ENCODE measurements around the gene PRG2.

Gene PRG2

GRCh38 chr11:57386178-57386940 is 4.1 kb downstream of the PRG2 start:
- no peak for ATAC-seq (replicated peaks; ENCODE audit: extremely low read depth, poor library complexity, severe bottlenecking)
- H3K4me1 Mint-ChIP-seq: no peaks in the 10 kb centered on the region
- DNase-seq (ENCODE audit: low spot score in 2 of 2): no peak
- H3K27ac Mint-ChIP-seq (ENCODE audit: low read depth): no peak overlapping the region
- peaks cover 16% of the 10 kb centered on the region for H3K27me3 Mint-ChIP-seq
- no peaks in the 10 kb centered on the region for H3K36me3 Mint-ChIP-seq (ENCODE audit: insufficient read depth)
- H3K9me3 Mint-ChIP-seq: no peaks in the 10 kb centered on the region
- H3K4me3 Mint-ChIP-seq: no peak overlapping the region

GRCh38 chr11:57380975-57381374 is 9.5 kb downstream of the PRG2 start, which contains the start of gene PRG3:
PRG3 (minus strand) TSS chr11:57381150; CDS start chr11:57380708, 442 bp downstream.
- DNase-seq (ENCODE audit: low spot score in 2 of 2) (no peak), ATAC-seq (replicated peaks; ENCODE audit: extremely low read depth, poor library complexity, severe bottlenecking) (no peak)
- peaks cover 1% of the 10 kb centered on the region for H3K36me3 Mint-ChIP-seq (ENCODE audit: insufficient read depth)
- H3K27me3 Mint-ChIP-seq: peaks cover 51% of the 10 kb centered on the region
- no peak within 1 kb of the TSS for H3K4me3 Mint-ChIP-seq
- H3K9me3 Mint-ChIP-seq: no peaks in the 10 kb centered on the region
- no peaks in the 10 kb centered on the region for H3K4me1 Mint-ChIP-seq
- H3K27ac Mint-ChIP-seq (ENCODE audit: low read depth): no peak within 1 kb of the TSS

GRCh38 chr11:57379732-57380131 is 10.7 kb downstream of the PRG2 start:
- H3K36me3 Mint-ChIP-seq (ENCODE audit: insufficient read depth): peaks cover 3% of the 10 kb centered on the region
- DNase-seq (ENCODE audit: low spot score in 2 of 2) (no peak), ATAC-seq (replicated peaks; ENCODE audit: extremely low read depth, poor library complexity, severe bottlenecking) (no peak)
- peaks cover 51% of the 10 kb centered on the region for H3K27me3 Mint-ChIP-seq
- no peaks in the 10 kb centered on the region for H3K4me1 Mint-ChIP-seq
- no peak overlapping the region for H3K27ac Mint-ChIP-seq (ENCODE audit: low read depth)
- H3K4me3 Mint-ChIP-seq: no peak overlapping the region
- H3K9me3 Mint-ChIP-seq: no peaks in the 10 kb centered on the region

- H3K27me3 Mint-ChIP-seq: peaks cover 51% of the 10 kb centered on the region
- H3K27ac Mint-ChIP-seq (ENCODE audit: low read depth): no peak overlapping the region
- DNase-seq (ENCODE audit: low spot score in 2 of 2) (no peak), ATAC-seq (replicated peaks; ENCODE audit: extremely low read depth, poor library complexity, severe bottlenecking) (no peak)
- peaks cover 3% of the 10 kb centered on the region for H3K36me3 Mint-ChIP-seq (ENCODE audit: insufficient read depth)
- no peaks in the 10 kb centered on the region for H3K4me1 Mint-ChIP-seq
- H3K9me3 Mint-ChIP-seq: no peaks in the 10 kb centered on the region
- no peak overlapping the region for H3K4me3 Mint-ChIP-seq
These were observed 12.3 kb downstream of the PRG2 start for GRCh38 chr11:57378186-57378585.

- no peaks in the 10 kb centered on the region for H3K4me1 Mint-ChIP-seq
- no peak overlapping the region for H3K4me3 Mint-ChIP-seq
- ATAC-seq (replicated peaks; ENCODE audit: extremely low read depth, poor library complexity, severe bottlenecking) (no peak), DNase-seq (ENCODE audit: low spot score in 2 of 2) (no peak)
- H3K36me3 Mint-ChIP-seq (ENCODE audit: insufficient read depth): peaks cover 3% of the 10 kb centered on the region
- peaks cover 42% of the 10 kb centered on the region for H3K27me3 Mint-ChIP-seq
- no peak overlapping the region for H3K27ac Mint-ChIP-seq (ENCODE audit: low read depth)
- H3K9me3 Mint-ChIP-seq: no peaks in the 10 kb centered on the region
These were observed 13.3 kb downstream of the PRG2 start for GRCh38 chr11:57377107-57377506.

GRCh38 chr11:57376095-57377090 is 14.1 kb downstream of the PRG2 start:
- Mint-ChIP-seq H3K4me1 (no peaks in the 10 kb centered on the region), H3K36me3 (ENCODE audit: insufficient read depth) (peaks cover 3% of the 10 kb centered on the region), H3K9me3 (no peaks in the 10 kb centered on the region), H3K4me3 (no peak overlapping the region), H3K27ac (ENCODE audit: low read depth) (no peak overlapping the region), H3K27me3 (peaks cover 35% of the 10 kb centered on the region)
- DNase-seq (ENCODE audit: low spot score in 2 of 2): no peak
- ATAC-seq (replicated peaks; ENCODE audit: extremely low read depth, poor library complexity, severe bottlenecking): no peak

GRCh38 chr11:57375490-57375889 is 15.0 kb downstream of the PRG2 start:
- no peaks in the 10 kb centered on the region for H3K4me1 Mint-ChIP-seq
- H3K36me3 Mint-ChIP-seq (ENCODE audit: insufficient read depth): peaks cover 3% of the 10 kb centered on the region
- H3K9me3 Mint-ChIP-seq: no peaks in the 10 kb centered on the region
- no peak overlapping the region for H3K4me3 Mint-ChIP-seq
- DNase-seq (ENCODE audit: low spot score in 2 of 2) (no peak), ATAC-seq (replicated peaks; ENCODE audit: extremely low read depth, poor library complexity, severe bottlenecking) (no peak)
- H3K27me3 Mint-ChIP-seq: peaks cover 27% of the 10 kb centered on the region
- H3K27ac Mint-ChIP-seq (ENCODE audit: low read depth): no peak overlapping the region

- DNase-seq (ENCODE audit: low spot score in 2 of 2) (no peak), ATAC-seq (replicated peaks; ENCODE audit: extremely low read depth, poor library complexity, severe bottlenecking) (no peak)
- Mint-ChIP-seq H3K36me3 (ENCODE audit: insufficient read depth) (peaks cover 3% of the 10 kb centered on the region), H3K27ac (ENCODE audit: low read depth) (no peak overlapping the region), H3K27me3 (peaks cover 22% of the 10 kb centered on the region), H3K4me3 (no peak overlapping the region), H3K4me1 (no peaks in the 10 kb centered on the region), H3K9me3 (no peaks in the 10 kb centered on the region)
These were observed 15.5 kb downstream of the PRG2 start for GRCh38 chr11:57374966-57375365.

- H3K27ac Mint-ChIP-seq (ENCODE audit: low read depth): no peak overlapping the region
- H3K9me3 Mint-ChIP-seq: no peaks in the 10 kb centered on the region
- no peaks in the 10 kb centered on the region for H3K4me1 Mint-ChIP-seq
- no peak for DNase-seq (ENCODE audit: low spot score in 2 of 2)
- H3K36me3 Mint-ChIP-seq (ENCODE audit: insufficient read depth): peaks cover 3% of the 10 kb centered on the region
- peaks cover 11% of the 10 kb centered on the region for H3K27me3 Mint-ChIP-seq
- H3K4me3 Mint-ChIP-seq: no peak overlapping the region
- ATAC-seq (replicated peaks; ENCODE audit: extremely low read depth, poor library complexity, severe bottlenecking): no peak
These were observed 17.3 kb downstream of the PRG2 start for GRCh38 chr11:57373146-57373545.

GRCh38 chr11:57370941-57371340 is 19.5 kb downstream of the PRG2 start:
- no peaks in the 10 kb centered on the region for H3K4me1 Mint-ChIP-seq
- no peak overlapping the region for H3K27ac Mint-ChIP-seq (ENCODE audit: low read depth)
- DNase-seq (ENCODE audit: low spot score in 2 of 2): no peak
- H3K27me3 Mint-ChIP-seq: peaks cover 6% of the 10 kb centered on the region
- ATAC-seq (replicated peaks; ENCODE audit: extremely low read depth, poor library complexity, severe bottlenecking): no peak
- H3K4me3 Mint-ChIP-seq: no peak overlapping the region
- H3K36me3 Mint-ChIP-seq (ENCODE audit: insufficient read depth): peaks cover 2% of the 10 kb centered on the region
- H3K9me3 Mint-ChIP-seq: no peaks in the 10 kb centered on the region

- Mint-ChIP-seq H3K27me3 (peaks cover 11% of the 10 kb centered on the region), H3K36me3 (ENCODE audit: insufficient read depth) (peaks cover 2% of the 10 kb centered on the region), H3K9me3 (no peaks in the 10 kb centered on the region), H3K4me1 (no peaks in the 10 kb centered on the region), H3K27ac (ENCODE audit: low read depth) (no peak overlapping the region), H3K4me3 (no peak overlapping the region)
- no peak for DNase-seq (ENCODE audit: low spot score in 2 of 2)
- ATAC-seq (replicated peaks; ENCODE audit: extremely low read depth, poor library complexity, severe bottlenecking): no peak
These were observed 20.2 kb downstream of the PRG2 start for GRCh38 chr11:57370251-57370650.

- ATAC-seq (replicated peaks; ENCODE audit: extremely low read depth, poor library complexity, severe bottlenecking) (no peak), DNase-seq (ENCODE audit: low spot score in 2 of 2) (no peak)
- H3K4me1 Mint-ChIP-seq: no peaks in the 10 kb centered on the region
- peaks cover 2% of the 10 kb centered on the region for H3K36me3 Mint-ChIP-seq (ENCODE audit: insufficient read depth)
- peaks cover 25% of the 10 kb centered on the region for H3K27me3 Mint-ChIP-seq
- no peak overlapping the region for H3K27ac Mint-ChIP-seq (ENCODE audit: low read depth)
- H3K9me3 Mint-ChIP-seq: no peaks in the 10 kb centered on the region
- H3K4me3 Mint-ChIP-seq: no peak overlapping the region
These were observed 21.6 kb downstream of the PRG2 start for GRCh38 chr11:57368845-57369232.

All from central memory CD8-positive, alpha-beta T cell (primary cell).